Renal cortical epithelial cell (primary cell): ENCODE measurements around the gene SESN1. TPM values are rescaled to one million over a fixed set of nuclear protein-coding genes. Genes with fewer than 3 reads are reported as not detected.
A peak's percentile ranks its signal among the peaks of the same experiment; 100 is the strongest.
"Not testable (repeated sequence)": the region's sequence is repeated elsewhere in the genome, so short reads cannot be mapped to it uniquely, and the experiment has no call there.

Source experiments
- DNase-seq: peaks from one replicate; pipeline ENCODE4 v3.0.0-alpha.2; 2011; ENCODE audit warnings: low read depth
- total RNA-seq: library from RNA; depleted of rRNA; stranded (reverse); fragments of >200 nt; gene quantifications from 2 replicates; pipeline ENCODE4 v1.2.3, GENCODE V29; 2014

Gene SESN1
- total RNA-seq: 16.0 and 47.8 TPM in 2 replicates

GRCh38 chr6:109094416-109095035 is at the start of gene SESN1:
Gene SESN1, minus strand, starts transcription at chr6:109094846. Its CDS starts 773 bp downstream, at chr6:109094073.
- DNase-seq: peak; percentile 75

- DNase-seq: no peak
These were observed 48.5 kb upstream of the SESN1 start for GRCh38 chr6:109143191-109143590.

GRCh38 chr6:109142067-109142466 is 47.4 kb upstream of the SESN1 start:
- DNase-seq: not testable (repeated sequence)

- DNase-seq: peak; percentile 58
These were observed 44.5 kb upstream of the SESN1 start for GRCh38 chr6:109139109-109139508.

- not testable (repeated sequence) for DNase-seq
These were observed 41.9 kb upstream of the SESN1 start for GRCh38 chr6:109136530-109136929.

GRCh38 chr6:109136039-109136438 is 41.4 kb upstream of the SESN1 start:
- not testable (repeated sequence) for DNase-seq

- DNase-seq: not testable (repeated sequence)
These were observed 41.0 kb upstream of the SESN1 start for GRCh38 chr6:109135600-109135999.

GRCh38 chr6:109130065-109130464 is 35.4 kb upstream of the SESN1 start:
- DNase-seq: no peak

- DNase-seq: no peak
These were observed 30.9 kb upstream of the SESN1 start for GRCh38 chr6:109125504-109125903.

- no peak for DNase-seq
These were observed 29.6 kb upstream of the SESN1 start for GRCh38 chr6:109124219-109124618.

GRCh38 chr6:109121411-109121810 is 26.8 kb upstream of the SESN1 start:
- DNase-seq: no peak

- DNase-seq: peak; percentile 44
These were observed 24.3 kb upstream of the SESN1 start for GRCh38 chr6:109118871-109119354.

GRCh38 chr6:109118337-109118736 is 23.7 kb upstream of the SESN1 start:
- DNase-seq: no peak

GRCh38 chr6:109117346-109118035 is 22.8 kb upstream of the SESN1 start:
- DNase-seq: peak; percentile 76

GRCh38 chr6:109112663-109113062 is 18.0 kb upstream of the SESN1 start:
- not testable (repeated sequence) for DNase-seq

GRCh38 chr6:109109663-109110062 is 15.0 kb upstream of the SESN1 start:
- not testable (repeated sequence) for DNase-seq

- no peak for DNase-seq
These were observed 11.0 kb upstream of the SESN1 start for GRCh38 chr6:109105681-109106080.

- no peak for DNase-seq
These were observed 9.9 kb upstream of the SESN1 start for GRCh38 chr6:109104512-109104911.

GRCh38 chr6:109103942-109104341 is 9.3 kb upstream of the SESN1 start:
- no peak for DNase-seq

GRCh38 chr6:109102762-109103161 is 8.1 kb upstream of the SESN1 start:
- no peak for DNase-seq

- no peak for DNase-seq
These were observed 3.0 kb upstream of the SESN1 start for GRCh38 chr6:109097661-109098060.

GRCh38 chr6:109096208-109096607 is 1.6 kb upstream of the SESN1 start:
- DNase-seq: no peak

GRCh38 chr6:109095835-109096084 is 1.1 kb upstream of the SESN1 start:
- DNase-seq: no peak
